ENCODE data around the gene FTO.
"Not testable (repeated sequence)": the region's sequence is repeated elsewhere in the genome, so short reads cannot be mapped to it uniquely, and the experiment has no call there.

Gene FTO

DNA sequence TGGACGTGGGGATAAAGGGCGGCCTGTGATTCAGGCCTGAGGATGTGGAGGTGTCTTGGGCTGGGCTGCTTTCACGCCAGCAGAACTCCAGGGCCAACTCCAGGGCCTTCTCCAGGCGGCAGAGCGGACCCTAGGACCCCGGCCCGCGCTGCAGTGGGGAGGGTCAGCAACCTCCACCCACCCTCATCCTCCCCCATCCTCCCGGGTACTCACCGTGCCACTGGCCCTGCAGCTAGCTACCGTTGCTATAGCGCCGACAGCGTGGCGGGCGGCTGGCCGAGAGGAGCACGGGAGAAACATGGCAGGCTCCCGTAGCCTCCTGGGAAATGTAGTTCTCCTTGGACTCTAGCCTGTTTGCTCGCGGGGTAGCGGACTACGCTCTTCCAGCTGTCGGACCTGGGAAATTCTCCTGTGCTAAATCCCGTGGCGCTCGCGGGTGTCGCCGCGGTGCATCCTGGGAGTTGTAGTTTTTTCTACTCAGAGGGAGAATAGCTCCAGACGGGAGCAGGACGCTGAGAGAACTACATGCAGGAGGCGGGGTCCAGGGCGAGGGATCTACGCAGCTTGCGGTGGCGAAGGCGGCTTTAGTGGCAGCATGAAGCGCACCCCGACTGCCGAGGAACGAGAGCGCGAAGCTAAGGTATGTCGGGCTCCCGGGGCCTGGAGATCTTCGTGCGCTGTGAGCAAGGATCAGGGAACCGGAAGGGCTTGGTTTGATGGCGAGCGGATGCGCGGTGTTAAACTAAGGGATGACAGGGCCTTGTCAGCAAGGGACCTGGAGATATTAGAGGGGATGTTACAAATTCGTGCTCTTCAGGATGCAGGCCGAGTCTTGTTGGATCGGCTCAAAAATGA, at the start of gene FTO, which contains the start of gene RPGRIP1L:
FTO (plus strand) TSS at position 567 of the 855 bp plus-strand sequence.
RPGRIP1L (minus strand) TSS at position 270 of the 855 bp plus-strand sequence. CDS start 3,136 bp downstream, outside the sequence.
- peak; percentile 100 for DNase-seq (ENCODE audit: low spot score)

DNA sequence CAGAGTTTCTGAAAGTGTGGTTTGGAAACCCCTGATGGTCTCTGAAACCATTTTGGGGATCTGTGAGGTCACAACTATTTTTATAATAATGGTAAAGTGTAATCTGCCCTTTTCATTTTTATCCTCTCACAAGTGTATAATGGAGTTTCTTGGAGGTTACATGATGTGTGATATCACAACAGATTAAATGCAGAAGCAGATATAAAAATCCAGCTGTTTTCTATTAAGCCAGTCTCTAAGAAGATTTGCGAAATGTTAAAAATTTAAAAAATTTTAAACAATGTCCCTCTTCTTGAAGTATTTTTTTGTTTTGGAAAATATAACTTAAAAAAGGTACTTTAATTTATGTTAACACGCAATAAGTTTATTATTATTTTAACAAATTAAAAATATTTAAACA, 49.0 kb upstream of the FTO start:
- DNase-seq (ENCODE audit: low spot score): no peak

DNA sequence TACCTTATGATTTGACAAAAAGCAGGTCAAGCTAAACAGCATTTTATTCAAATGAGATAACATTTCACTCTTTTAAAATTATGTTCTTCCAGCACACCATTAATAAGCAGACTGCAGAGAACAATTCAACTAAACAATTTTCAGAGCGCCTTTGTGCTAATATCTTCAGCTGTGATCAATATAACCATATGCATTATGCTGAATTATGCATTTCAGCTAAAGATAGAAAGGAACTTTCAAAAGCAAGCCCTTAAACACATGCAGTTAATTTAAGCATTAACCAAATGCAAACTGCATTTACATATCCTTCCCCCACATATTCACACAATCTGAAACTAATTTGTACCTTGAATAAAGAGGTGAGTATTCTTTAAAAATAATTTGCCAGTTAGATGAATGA, 41.9 kb upstream of the FTO start:
- DNase-seq (ENCODE audit: low spot score): no peak

DNA sequence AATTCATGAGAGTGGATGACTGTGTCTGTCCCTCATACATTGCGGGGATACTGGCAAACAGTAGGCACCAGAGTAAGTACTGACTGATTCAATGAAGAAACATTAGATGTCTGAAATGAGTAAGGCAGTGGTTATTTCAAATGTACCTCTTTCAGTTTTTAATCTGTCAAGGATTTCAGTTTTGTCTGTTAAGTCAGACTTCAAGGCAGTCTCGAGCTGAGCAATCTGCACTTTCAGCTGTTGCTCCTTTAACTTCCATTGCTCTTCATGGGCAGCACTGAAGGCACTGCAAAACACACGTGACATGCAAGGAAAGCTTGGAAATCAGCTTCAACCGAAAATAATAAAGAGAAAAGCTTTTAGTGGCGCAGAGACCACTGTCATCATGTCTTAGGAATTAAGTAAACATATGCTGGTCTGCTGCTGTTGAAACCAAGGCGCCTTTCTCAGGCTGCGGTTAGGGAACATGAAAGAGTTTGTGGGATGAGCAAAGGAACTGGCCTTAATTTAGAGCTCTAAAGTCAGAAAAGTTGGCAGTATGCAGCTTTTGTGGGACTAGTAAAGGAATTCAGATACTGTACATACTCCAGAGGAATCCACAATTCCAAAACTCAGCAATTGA, 39.1 kb upstream of the FTO start:
- no peak for DNase-seq (ENCODE audit: low spot score)

DNA sequence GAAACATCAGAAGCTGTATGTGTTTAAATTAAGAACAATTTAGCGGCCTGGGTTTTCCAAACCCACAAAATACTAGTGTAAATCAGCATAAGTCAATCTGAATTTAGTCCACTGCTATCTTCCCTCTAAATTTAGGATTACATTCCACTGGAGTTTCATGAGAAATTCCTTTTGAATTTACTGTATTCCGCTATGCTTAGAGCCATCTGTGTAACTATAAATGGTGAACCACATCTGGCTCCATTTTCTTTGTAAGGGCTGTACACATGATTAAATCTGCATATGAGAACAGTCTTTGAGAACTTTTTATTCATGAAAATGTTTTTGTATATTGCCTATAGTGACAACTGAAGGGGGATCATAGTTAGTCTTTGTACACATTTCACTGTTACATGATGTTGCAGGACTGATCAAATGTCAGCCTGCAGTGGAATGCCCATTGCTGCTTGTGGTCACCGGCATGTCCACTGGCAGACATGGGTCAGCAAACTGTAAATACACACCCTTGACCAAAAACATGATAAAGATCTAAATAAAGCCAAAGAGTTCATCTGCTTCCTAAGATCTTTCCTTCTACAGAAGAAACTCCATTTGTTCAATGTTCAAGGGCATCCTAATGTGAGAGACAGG, 37.1 kb upstream of the FTO start:
- no peak for DNase-seq (ENCODE audit: low spot score)

DNA sequence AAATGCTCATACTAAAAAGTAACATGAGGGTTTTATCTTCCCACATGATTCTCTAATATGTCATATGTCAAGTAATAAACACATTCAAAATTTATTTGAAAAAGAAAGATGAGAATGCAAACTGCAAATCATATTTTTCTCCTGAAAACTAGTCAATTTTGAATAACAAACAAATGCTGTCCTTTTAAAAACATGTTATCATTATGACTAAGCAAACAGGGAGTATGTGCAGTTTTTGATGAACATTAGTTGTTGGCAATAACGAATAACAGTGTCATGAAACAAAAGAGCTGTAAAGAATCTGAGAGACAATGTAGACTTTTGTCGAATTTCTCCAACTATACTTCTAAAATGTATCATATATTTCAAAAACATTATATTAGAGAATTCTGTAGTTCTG, 35.1 kb upstream of the FTO start:
- DNase-seq (ENCODE audit: low spot score): no peak

DNA sequence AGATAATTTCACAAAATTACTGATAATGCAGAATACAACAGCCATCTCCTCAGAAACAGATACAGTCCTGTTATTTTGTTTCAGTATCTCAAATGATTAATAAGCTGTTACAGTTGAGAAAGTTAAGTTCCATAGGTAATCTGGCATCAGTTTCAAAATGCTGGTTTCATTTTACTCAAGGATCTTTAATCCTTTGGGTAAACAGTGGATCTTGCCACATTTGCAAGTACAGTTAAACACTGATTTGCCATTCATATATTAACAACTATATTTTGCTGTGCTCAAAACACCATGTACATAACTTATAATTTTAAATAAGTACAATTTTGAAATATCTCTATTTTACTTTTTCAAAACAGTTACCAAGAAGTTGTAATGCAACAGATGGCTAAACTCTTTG, 31.5 kb upstream of the FTO start:
- no peak for DNase-seq (ENCODE audit: low spot score)

DNA sequence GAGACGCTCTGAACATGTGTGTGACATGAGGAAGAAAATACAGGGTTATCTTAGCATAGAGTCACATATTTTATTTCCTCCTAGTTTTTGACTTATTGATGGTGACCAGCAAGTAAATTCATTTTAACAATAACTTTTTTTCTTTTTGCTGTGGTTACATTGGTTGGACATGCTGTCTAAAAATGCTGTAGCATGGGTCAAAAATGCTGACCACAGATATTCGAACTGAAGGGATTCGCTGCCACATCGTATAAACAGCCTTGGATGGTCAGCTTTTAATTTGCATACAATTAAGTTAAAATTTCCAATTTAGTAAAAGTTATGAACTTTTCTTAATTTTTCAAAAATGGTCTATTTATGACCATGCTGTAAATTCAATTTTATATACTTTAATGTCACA, 30.8 kb upstream of the FTO start:
- DNase-seq (ENCODE audit: low spot score): no peak

DNA sequence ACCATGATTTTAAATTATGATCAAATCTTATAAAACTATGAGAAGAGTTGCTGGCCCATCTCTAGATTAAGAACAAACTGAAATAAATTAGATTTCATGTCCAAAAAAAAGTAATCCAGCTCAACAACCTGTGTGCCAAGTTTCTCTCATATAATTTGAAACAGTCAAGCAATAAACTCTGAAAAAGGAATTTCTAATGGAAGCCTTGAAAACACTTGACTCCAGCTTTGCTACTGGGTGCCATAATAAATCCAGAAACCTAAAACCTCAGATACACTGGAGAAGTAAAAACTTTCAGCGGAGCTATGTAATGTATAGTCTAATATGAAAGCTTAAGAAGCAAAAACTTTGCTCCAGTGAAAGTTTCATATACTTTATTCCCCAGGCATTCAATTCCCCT, 25.8 kb upstream of the FTO start:
- no peak for DNase-seq (ENCODE audit: low spot score)

DNA sequence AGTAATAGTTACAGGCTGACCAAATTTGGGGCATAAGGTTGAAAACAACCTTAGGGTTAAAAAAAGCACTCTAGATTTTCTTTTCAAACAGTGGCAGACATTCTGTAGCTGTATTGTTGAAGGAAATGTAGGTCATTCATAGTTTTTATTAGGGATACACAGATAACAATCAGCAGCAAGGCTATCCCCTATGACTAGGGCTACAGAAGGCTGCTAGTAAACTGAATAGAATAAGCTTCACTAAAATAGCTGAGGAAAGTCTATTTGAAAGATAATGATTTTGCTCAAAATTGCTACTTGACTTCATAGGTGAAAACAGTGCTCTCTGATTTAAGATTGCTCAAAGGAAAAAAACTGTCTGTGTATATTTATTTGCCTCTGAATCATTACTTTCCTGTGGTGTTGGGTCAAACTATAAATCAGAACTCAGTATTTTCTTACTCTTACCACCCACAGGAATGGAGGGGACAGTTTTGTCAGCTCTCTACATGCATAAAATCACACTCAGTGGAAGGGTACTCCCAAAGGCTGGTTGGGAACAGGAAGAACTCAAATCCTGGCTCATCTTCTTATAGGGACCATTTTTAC, 25.1 kb upstream of the FTO start:
- DNase-seq (ENCODE audit: low spot score): no peak

DNA sequence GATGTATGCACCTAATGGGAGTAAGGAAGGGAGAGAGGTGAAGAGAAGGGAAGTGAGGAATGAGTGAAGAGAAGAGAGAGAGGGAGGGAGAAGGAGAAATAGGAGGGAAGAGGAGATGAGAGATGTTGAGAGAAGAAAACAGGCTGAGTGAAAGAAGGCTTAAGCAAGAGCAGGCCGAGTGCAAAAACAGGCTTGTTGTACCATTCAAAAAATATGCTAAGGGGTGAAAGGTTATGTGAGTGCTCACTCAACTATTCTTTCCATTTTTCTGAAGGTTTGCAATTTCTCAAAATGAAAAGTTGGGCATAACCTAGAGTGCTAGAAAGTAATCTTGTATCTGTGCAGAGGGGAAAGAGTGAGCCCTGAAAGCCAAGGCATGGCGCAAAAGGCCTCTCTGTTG, 23.2 kb upstream of the FTO start:
- DNase-seq (ENCODE audit: low spot score): no peak

DNA sequence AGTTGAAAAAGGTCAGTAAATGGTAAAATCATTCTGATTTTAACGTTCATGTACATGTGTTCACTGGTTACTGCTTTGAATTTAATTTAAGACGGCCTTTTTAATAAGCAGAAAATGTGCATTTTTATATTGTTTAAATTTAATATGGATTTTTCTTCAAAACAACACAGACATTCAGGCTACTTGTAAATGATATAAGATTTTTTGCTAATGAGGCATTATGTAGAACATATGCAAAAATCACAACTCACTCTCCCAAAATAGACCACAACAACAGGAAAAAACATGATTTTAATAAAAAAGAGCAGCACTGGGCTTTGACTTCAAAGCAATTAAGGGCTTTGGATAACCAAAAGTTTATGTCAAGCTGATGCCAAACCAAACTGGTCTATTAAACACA, 22.6 kb upstream of the FTO start:
- DNase-seq (ENCODE audit: low spot score): no peak

DNA sequence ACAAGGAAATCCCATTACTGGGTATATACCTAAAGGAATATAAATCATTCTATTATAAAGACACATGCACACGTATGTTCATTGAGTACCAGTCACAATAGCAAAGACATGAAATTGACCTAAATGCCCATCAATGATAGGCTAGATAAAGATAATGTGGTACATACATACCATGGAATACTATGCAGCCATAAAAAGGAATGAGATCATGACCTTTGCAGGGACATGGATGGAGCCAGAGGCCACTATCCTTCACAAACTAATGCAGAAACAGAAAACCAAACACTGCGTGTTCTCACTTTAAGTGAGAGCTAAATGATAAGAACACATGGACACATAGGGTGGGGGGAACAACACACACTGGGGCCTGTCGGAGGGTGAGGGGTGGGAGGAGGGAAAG, 18.6 kb upstream of the FTO start:
- DNase-seq (ENCODE audit: low spot score): not testable (repeated sequence)

DNA sequence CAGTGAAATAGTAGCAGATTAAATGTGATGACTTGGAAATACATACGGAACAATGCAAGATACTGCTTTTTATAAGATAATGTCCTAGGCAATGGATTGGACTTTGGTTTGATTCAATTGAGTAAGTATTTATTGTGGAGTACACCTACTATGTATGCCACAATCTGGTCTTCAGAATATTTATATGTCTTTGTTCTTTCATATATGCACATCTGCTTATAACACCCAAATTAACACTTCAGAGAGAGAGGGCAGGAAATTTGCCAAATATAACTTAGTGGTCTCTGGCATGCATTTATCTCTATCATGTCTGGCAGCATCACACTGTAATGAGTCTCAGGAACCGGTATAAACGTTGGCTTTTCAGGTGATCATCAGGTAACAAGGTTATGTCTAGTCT, 17.2 kb upstream of the FTO start:
- no peak for DNase-seq (ENCODE audit: low spot score)

DNA sequence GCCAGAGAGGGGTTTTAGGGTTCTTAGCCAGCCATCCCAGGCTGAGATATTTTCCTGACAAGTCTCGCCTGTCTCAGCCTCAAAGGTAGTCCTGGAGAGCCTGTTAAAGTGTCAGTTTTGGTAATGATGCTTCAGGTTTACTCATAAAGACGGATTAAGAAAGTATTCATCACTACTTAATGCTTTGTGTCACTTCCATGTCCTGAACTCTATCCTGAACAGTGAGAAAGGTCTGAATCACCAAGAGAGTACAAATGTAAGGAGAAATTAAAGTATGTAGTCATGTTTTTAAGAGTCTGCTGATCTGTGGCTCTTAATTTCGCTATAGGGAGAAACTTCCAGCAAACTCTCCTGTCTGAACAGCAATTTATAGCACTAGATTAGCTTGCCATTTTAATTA, 14.3 kb upstream of the FTO start:
- DNase-seq (ENCODE audit: low spot score): no peak

DNA sequence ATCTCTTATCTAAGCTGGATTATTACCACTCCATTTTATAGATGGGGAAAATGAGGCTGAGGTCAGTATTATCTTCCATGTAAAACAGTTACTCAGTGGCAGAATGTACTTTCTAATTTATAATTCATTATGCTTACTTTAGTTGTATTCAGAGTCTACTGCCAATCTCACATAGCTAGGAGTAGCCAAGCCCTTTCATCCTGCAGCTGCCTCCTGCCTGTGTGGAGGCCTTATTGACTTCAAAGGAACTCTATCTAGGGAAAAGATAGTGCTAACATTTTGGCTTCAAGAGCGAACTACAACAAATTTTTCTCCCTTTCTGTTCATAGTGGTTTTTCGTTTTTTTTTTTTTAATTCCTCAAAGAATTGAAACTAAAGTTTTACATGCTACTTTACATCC, 13.2 kb upstream of the FTO start:
- DNase-seq (ENCODE audit: low spot score): no peak

DNA sequence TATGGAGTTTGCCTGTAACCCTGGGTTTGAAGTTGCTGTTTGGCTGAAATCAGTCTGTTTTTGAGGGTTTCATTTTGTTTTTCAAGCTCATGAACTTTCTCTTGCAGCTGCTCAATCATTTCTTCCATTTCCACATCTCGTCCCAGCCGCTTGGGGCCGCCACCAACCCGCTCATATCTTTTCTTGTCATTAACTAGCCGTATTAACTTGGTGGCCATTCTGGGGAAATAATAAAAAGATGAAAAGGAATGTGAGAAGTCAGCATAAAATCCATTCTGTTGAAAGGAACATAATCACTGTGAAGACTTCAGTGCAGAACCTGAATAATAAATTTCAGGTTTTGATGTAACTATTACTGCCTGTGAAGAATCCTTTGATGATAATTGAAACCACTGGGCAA, 11.8 kb upstream of the FTO start:
- DNase-seq (ENCODE audit: low spot score): no peak

DNA sequence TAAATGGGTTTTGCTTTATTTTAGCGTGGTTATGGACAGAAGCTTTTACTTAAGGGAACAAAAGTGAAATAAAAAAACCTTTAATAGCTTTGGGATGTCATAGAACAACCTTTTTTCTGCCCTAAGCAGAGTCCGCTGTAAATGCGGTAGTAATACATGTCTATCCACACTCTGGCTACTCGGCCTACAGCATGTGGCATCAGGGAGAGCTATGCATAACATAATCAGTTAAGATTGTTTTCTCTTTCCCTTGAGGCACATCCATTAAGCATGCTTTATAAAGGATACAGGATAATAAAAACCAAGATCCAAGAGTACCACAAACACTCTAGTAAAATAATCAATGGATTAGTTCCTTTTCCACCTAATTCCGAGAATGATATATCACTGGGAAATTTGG, 10.6 kb upstream of the FTO start:
- DNase-seq (ENCODE audit: low spot score): no peak

DNA sequence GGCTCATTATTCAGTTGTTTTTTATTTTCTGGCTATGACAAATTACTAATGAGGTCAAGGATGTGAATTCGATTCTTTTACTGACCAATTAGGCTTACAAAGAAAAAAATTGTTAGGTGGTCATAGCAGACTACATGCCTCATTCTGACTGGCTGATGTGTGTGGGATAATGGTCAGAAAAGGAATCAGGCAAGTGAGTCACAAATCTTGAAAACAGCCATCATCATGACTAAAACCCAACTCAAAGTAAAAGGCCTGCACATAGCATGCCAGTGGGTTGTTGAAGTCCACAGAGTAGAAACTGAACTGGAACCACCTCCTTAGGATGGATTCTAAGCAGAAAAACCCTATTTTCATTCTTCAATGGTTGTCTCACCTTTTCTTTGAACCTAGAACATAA, 8.9 kb upstream of the FTO start:
- DNase-seq (ENCODE audit: low spot score): no peak

DNA sequence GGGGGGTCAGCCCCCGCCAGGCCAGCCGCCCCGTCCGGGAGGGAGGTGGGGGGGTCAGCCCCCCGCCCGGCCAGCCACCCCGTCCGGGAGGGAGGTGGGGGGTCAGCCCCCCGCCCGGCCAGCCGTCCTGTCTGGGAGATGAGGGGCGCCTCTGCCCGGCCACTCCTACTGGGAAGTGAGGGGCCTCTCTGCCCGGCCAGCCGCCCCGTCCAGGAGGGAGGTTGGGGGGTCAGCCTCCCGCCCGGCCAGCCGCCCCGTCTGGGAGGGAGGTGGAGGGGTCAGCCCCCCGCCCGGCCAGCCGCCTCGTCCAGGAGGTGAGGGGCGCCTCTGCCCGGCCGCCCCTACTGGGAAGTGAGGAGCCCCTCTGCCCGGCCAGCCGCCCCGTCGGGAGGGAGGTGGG, 5.7 kb upstream of the FTO start:
- not testable (repeated sequence) for DNase-seq (ENCODE audit: low spot score)

DNA sequence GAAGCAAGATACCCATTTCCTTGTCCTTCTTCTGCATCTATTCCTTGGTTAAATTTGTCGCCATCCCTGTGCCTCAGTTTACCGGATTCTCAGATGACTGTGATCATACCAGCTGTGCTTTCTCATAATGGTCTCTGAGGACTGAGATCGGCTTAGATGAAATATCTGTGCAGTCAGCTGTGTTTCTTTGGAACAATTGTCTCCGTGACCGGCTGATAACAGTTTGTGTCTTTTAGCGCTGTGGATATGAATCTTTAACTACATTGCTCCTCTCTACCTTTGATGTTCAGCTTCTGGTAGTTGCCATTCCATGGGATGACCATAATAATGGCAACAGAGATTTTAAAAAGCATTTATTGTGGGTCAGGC, 473 bp downstream of the FTO start:
- no peak for DNase-seq (ENCODE audit: low spot score)

DNA sequence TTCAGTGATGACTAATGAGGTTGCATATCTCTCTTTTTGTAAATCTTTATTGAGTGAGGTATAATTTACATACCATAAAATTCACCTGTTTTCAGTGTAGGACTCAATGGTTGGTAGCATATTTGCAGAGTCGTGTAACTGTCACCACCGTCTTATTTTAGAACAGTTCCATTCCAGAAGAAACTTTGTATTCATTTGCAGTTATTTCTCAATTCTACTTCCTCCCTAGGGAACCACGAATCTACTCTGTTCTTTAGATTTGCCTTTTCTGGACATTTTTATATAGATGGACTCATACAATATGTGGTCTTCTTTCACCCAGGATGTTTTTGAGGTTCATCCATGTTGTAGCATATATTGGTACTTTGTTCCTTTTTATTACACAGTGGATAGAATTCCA, 3.7 kb downstream of the FTO start:
- DNase-seq (ENCODE audit: low spot score): no peak

DNA sequence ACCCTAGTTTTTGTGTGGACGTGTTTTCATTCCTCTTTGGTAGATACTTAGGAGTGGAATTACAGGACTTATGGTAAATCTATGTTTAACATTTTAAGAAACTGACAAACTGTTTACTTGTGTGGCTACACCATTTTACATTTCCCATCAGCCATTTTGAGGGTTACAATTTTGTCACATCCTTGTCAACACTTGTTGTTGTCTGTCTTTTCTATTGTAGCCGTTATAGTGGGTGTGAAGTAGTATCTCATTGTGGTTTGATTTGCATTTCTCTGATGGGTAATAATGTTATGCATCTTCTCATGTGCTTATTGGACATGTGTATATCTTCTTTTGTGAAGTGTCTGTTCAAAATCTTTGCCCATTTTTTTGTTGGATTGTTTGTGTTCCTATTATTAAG, 4.5 kb downstream of the FTO start:
- no peak for DNase-seq (ENCODE audit: low spot score)
